Measurements from ENCODE around the gene SLX1A.
"Not testable (repeated sequence)": the region's sequence is repeated elsewhere in the genome, so short reads cannot be mapped to it uniquely, and the experiment has no call there.

The SLX1A gene

DNA sequence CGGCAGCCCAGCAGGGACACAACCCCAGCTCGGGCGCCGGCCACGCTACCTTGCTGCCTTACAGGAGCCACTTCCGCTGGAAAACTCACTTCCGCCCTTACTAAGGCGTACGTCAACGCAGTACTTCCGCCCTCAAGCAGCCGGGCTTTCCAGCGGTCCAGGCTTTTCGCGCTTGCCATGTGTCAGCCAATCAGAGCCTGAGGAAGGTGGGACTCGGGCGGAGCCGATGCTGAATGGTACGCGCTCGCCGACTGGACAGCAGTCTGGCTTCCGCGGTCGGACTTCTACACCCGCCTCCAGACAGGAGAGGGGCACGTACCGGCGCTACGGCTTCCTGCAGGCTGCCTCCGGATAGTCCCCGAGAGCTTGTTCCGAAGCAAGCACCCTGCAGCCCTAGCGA lies at the start of gene SLX1A, which contains the start of gene BOLA2B:
SLX1A (plus strand) TSS at position 261 of the 400 bp plus-strand sequence. CDS start 210 bp downstream, outside the sequence.
BOLA2B (minus strand) TSS at position 52 of the 400 bp plus-strand sequence. CDS start 71 bp downstream, outside the sequence.
- DNase-seq; in situ Hi-C loops (cut with HindIII; ENCODE audit: low pct_ligation_motif_present, low pct_unique_long_range_greater_than_20kb, low sequenced_read_pairs): not testable (repeated sequence)

- in situ Hi-C loops (cut with HindIII; ENCODE audit: low pct_ligation_motif_present, low pct_unique_long_range_greater_than_20kb, low sequenced_read_pairs): no loop called here
- DNase-seq: no peak
These were observed 49.7 kb upstream of the SLX1A start for GRCh38 chr16:30144017-30144416.

GRCh38 chr16:30144917-30145316 lies 48.8 kb upstream of the SLX1A start:
- in situ Hi-C loops (cut with HindIII; ENCODE audit: low pct_ligation_motif_present, low pct_unique_long_range_greater_than_20kb, low sequenced_read_pairs): no loop called here

DNA sequence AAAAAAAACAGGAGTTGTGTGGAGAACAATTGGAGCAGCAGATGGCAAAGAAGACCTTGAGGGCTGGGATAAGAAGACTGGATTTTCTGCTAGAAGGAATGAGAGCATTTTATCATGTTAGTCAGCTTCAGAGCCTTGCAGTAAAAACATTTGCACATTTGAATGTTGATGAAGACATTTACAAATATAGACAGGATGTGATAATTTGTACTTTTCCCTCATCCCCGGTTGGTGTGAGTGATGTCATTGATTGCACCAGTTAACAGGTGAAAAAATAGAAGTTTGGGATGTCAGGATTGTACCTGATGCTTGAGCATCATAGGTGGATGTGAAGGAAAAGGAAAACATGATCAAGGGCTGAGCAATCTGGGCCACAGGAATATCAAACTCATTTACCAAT lies 48.0 kb upstream of the SLX1A start:
- DNase-seq: no peak
- in situ Hi-C loops (cut with HindIII; ENCODE audit: low pct_ligation_motif_present, low pct_unique_long_range_greater_than_20kb, low sequenced_read_pairs): no loop called here

More at GRCh38 chr16:30144917-30145316, 48.8 kb upstream of the SLX1A start:
- no peak for DNase-seq

- in situ Hi-C loops (cut with HindIII; ENCODE audit: low pct_ligation_motif_present, low pct_unique_long_range_greater_than_20kb, low sequenced_read_pairs): no loop called here
- no peak for DNase-seq
These were observed 45.7 kb upstream of the SLX1A start for GRCh38 chr16:30147843-30148510.

DNA sequence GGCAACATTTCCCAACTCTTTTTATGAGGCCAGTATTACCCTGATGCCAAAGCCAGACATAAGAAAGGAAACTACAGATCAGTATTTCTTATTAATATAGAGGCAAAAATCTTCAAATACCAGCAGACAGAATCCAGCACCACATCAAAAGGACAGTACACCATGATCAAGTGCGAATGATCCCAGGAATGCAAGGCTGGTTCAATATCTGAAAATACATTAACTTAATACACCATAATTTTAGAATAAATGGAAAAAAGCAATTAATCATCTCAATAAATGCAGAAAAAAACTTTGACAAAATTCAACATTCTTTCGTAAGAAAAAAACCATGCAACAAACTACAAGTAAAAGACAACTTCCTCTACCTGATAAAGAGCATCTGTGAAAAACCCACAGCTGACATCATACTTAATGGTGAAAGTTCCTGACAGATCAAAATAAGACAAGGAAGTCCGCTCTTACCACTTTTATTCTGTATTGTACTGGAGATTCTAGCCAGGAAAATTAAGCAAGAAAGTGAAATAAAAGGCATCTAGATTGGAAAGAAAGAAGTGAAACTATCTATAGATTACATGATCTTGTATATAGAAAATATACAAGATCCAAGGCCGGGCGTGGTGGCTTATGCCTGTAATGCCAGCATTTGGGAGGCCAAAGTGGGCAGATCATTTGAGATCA lies 44.3 kb upstream of the SLX1A start:
- in situ Hi-C loops (cut with HindIII; ENCODE audit: low pct_ligation_motif_present, low pct_unique_long_range_greater_than_20kb, low sequenced_read_pairs): no loop called here
- no peak for DNase-seq

- in situ Hi-C loops (cut with HindIII; ENCODE audit: low pct_ligation_motif_present, low pct_unique_long_range_greater_than_20kb, low sequenced_read_pairs): no loop called here
- DNase-seq: no peak
These were observed 42.6 kb upstream of the SLX1A start for GRCh38 chr16:30151091-30151490.

- in situ Hi-C loops (cut with HindIII; ENCODE audit: low pct_ligation_motif_present, low pct_unique_long_range_greater_than_20kb, low sequenced_read_pairs): no loop called here
- no peak for DNase-seq
These were observed 41.2 kb upstream of the SLX1A start for GRCh38 chr16:30152517-30152916.

- in situ Hi-C loops (cut with HindIII; ENCODE audit: low pct_ligation_motif_present, low pct_unique_long_range_greater_than_20kb, low sequenced_read_pairs): no loop called here
- no peak for DNase-seq
These were observed 38.5 kb upstream of the SLX1A start for GRCh38 chr16:30155188-30155587.

GRCh38 chr16:30157214-30157613 lies 36.5 kb upstream of the SLX1A start:
- in situ Hi-C loops (cut with HindIII; ENCODE audit: low pct_ligation_motif_present, low pct_unique_long_range_greater_than_20kb, low sequenced_read_pairs): no loop called here

DNA sequence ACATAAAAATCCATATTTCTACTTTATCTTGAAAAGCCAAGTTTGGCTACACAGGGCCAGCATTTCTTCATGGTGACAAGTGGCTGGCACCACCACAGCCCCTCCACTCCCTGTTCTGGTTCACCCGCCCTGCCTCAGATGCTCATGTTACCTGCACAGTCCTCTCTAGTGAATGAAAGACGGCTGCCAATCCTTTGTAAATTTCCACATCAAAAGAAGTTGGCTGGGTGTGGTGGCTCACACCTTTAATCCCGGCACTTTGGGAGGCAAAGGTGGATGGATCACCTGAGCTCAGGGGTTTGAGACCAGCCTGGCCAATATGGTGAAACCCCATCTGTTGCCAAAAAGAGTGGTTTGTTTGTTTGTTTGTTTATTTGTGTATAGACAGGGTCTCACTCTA lies 30.1 kb upstream of the SLX1A start:
- in situ Hi-C loops (cut with HindIII; ENCODE audit: low pct_ligation_motif_present, low pct_unique_long_range_greater_than_20kb, low sequenced_read_pairs): no loop called here
- DNase-seq: no peak

More at GRCh38 chr16:30157214-30157613, 36.5 kb upstream of the SLX1A start:
- DNase-seq: no peak

DNA sequence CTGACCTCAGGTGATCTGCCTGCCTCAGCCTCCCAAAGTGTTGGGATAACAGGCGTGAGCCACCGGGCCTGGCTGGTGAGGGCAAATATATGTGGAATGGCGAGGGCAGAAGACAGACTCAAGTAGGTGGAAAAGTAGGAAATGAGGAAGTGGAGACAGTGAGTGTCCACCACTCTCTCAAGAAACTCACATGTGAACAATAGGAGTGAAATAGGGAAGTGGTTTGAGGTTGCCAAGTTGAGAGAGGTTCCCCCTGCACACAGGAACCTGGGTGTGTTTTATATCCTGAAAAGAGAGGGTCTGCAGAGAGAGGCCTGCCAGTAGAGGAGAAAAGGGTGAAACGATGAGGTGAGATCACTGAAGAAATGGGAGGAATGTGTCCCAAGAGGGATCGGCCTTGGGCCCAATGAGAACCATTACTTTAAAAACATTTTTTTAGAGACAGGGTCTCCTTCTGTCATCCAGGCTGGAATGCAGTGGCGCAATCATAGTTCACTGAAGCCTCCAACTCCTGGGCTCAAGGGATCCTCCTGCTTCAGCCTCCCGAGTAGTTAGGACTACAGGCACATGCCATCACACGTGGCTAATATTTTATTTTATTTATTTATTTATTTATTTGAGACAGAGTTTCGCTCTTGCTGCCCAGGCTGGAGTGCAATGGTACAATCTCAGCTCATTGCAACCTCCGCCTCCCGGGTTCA lies 27.3 kb upstream of the SLX1A start:
- DNase-seq: no peak
- in situ Hi-C loops (cut with HindIII; ENCODE audit: low pct_ligation_motif_present, low pct_unique_long_range_greater_than_20kb, low sequenced_read_pairs): no loop called here

DNA sequence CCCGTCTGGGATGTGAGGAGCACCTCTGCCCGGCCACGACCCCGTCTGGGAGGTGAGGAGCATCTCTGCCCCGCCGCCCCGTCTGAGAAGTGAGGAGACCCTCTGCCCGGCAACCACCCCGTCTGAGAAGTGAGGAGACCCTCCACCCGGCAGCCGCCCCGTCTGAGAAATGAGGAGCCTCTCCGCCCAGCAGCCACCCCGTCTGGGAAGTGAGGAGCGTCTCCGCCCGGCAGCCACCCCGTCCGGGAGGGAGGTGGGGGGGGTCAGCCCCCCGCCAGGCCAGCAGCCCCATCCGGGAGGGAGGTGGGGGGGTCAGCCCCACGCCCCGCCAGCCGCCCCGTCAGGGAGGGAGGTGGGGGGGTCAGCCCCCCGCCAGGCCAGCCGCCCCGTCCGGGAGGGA lies 24.9 kb upstream of the SLX1A start:
- DNase-seq; in situ Hi-C loops (cut with HindIII; ENCODE audit: low pct_ligation_motif_present, low pct_unique_long_range_greater_than_20kb, low sequenced_read_pairs): not testable (repeated sequence)

DNA sequence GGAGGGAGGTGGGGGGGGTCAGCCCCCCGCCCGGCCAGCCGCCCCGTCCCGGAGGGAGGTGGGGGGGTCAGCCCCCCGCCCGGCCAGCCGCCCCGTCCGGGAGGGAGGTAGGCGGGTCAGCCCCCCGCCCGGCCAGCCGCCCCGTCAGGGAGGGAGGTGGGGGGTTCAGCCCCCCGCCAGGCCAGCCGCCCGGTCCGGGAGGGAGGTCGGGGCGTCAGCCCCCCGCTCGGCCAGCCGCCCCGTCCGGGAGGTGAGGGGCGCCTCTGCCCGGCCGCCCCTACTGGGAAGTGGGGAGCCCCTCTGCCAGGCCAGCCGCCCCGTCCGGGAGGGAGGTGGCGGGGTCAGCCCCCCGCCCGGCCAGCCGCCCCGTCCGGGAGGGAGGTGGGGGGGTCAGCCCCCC lies 24.3 kb upstream of the SLX1A start:
- DNase-seq; in situ Hi-C loops (cut with HindIII; ENCODE audit: low pct_ligation_motif_present, low pct_unique_long_range_greater_than_20kb, low sequenced_read_pairs): not testable (repeated sequence)

DNA sequence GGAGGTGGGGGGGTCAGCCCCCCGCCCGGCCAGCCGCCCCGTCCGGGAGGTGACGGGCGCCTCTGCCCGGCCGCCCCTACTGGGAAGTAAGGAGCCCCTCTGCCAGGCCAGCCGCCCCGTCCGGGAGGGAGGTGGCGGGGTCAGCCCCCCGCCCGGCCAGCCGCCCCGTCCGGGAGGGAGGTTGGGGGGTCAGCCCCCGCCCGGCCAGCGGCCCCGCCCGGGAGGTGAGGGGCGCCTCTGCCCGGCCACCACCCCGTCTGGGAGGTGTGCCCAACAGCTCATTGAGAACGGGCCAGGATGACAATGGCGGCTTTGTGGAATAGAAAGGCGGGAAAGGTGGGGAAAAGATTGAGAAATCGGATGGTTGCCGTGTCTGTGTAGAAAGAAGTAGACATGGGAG lies 23.5 kb upstream of the SLX1A start:
- in situ Hi-C loops (cut with HindIII; ENCODE audit: low pct_ligation_motif_present, low pct_unique_long_range_greater_than_20kb, low sequenced_read_pairs); DNase-seq: not testable (repeated sequence)

- DNase-seq: no peak
- in situ Hi-C loops (cut with HindIII; ENCODE audit: low pct_ligation_motif_present, low pct_unique_long_range_greater_than_20kb, low sequenced_read_pairs): no loop called here
These were observed 20.6 kb upstream of the SLX1A start for GRCh38 chr16:30173054-30173453.

DNA sequence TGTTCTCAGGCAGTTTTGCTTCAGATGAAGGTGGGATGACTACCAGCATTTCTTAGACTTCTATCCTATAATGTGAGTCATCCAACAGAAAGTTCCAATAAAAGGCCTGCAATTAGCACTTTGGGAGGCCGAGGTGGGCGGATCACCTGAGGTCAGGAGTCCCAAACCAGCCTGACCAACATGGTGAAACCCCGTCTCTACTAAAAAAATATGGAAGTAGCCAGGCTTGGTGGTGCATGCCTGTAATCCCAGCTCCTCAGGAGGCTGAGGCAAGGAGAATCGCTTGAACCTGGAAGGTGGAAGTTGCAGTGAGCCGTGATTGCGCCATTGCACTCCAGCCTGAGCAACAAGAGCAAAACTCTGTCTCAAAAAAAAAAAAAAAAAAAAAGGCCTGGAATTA lies 16.8 kb upstream of the SLX1A start:
- DNase-seq; in situ Hi-C loops (cut with HindIII; ENCODE audit: low pct_ligation_motif_present, low pct_unique_long_range_greater_than_20kb, low sequenced_read_pairs): not testable (repeated sequence)

DNA sequence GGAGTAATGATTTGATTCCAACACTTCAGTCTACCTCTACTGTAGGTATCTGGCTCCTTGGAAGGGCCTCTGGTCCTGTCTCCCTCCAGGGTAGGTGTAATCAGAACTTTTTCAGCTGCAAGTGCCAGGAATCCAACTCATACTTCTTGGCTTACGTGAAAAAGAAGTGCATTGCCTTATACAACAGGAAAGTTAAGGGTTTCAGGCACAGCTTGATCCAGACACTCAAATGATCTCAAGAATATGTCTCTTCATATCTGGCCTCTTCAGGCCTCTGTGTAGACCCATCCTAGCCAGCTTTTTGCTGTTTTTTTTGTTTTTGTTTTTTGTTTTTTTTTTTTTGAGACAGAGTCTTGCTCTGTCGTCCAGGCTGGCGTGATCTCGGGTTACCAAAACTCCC lies 14.5 kb upstream of the SLX1A start:
- DNase-seq: no peak
- in situ Hi-C loops (cut with HindIII; ENCODE audit: low pct_ligation_motif_present, low pct_unique_long_range_greater_than_20kb, low sequenced_read_pairs): no loop called here

DNA sequence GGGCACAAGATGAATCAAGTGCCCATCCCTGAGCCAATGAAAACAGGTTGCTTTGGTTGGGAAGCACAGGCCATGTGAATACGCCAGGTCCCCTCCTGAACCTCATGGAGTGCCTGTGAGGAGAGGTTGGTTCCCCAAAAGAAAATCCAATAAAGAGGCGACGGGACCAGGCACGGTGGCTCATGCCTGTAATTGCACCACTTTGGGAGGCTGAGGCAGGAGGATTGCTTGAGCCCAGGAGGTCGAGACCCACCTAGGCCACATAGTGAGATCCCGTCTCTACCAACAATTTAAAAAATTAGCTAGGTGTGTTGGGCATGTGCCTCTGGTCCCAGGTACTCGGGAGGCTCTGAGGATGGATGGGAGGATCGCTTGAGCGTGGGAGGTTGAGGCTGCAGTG lies 13.7 kb upstream of the SLX1A start:
- in situ Hi-C loops (cut with HindIII; ENCODE audit: low pct_ligation_motif_present, low pct_unique_long_range_greater_than_20kb, low sequenced_read_pairs): no loop called here
- no peak for DNase-seq

Measured in ACHN (cell line).